Right kidney (tissue), 1 donor: ENCODE measurements around the gene PPP2R5D.

Source experiments
- DNase-seq: peaks from one replicate; pipeline ENCODE4 v3.0.0-alpha.2; 2016

PPP2R5D gene

DNA sequence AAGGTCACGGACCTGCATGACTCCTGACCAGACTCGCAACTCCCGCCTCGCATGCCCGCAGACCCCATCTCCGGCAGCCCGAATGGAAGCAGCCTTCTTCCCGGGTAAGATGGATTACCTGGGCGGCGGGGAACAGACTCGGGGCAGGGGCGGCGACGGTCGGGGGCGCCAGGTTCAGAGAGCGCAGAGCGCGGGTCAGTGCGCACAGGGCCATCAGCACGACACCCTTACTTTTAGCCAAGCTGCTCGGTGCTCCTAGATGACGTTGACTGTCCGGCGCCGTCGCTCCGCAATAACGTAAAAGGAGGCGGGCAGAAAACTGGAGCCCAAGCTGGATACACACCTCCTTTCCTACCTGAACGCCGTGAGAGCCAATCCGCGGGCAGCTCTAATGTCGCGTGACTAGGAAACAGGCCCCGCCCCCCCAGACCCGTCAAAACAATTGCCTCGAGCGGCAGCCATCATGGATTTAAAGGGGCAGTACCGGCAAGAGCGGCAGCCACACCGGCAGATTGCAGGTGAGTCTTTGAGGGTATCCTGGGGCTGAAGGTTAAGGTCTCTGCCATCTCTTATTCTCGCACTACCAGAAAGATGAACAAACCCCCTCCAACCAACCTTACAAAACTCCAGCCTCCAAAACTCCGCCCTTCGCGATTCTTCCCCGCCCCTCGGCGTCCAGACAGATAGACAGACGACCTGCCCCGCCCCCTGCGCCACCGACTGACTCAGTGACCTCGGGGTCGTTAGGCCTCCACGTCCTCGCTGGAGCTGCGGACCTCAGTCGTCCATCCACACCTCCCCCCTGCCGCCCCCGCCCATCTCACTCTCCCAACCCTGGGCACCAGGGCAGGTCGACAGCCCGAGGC is 75.0 kb downstream of the PPP2R5D start, which contains the start of the genes KLC4 and MRPL2:
Gene KLC4, plus strand, starts transcription at position 464 of the 866 bp plus-strand sequence. CDS start 1,705 bp downstream, outside the sequence.
Gene MRPL2, minus strand, starts transcription at position 267 of the 866 bp plus-strand sequence. Its CDS starts 53 bp downstream, at position 214.
- peak; percentile 94 for DNase-seq

DNA sequence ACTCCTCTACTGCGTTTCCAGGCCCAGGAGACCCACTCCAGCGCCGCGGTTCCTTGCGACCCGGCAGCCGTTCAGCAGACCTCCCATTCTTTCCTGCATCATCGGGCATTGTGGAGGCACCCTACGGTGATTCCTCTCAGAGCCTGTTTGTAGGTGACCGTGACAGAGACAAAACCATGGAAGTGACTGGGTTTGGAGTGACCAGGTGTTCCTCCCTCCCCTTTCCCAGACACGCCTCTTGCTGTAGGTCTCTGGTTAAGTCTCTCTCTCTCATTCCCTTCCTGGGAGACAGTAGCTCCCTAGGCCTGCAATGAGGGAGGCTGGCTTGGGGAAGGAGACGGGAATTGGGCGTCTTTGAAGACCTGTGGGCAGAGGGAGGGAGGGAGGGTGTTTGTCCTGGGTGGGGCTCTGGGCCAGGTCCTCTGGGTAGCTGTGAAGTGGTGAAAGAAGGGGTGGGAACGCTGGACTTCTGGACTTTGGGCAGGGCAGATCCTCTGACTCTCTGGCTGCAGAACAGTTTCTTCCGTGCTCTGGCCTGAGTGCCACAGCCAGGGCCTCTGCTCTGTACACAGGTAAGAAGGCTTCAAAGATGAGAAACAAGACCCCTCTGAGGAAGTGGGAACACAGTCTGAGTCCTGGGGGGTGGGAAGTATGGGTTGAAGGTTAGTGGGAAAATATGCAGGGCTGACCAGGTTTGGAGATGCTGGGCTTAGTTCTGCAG is 75.8 kb downstream of the PPP2R5D start:
- no peak for DNase-seq

DNA sequence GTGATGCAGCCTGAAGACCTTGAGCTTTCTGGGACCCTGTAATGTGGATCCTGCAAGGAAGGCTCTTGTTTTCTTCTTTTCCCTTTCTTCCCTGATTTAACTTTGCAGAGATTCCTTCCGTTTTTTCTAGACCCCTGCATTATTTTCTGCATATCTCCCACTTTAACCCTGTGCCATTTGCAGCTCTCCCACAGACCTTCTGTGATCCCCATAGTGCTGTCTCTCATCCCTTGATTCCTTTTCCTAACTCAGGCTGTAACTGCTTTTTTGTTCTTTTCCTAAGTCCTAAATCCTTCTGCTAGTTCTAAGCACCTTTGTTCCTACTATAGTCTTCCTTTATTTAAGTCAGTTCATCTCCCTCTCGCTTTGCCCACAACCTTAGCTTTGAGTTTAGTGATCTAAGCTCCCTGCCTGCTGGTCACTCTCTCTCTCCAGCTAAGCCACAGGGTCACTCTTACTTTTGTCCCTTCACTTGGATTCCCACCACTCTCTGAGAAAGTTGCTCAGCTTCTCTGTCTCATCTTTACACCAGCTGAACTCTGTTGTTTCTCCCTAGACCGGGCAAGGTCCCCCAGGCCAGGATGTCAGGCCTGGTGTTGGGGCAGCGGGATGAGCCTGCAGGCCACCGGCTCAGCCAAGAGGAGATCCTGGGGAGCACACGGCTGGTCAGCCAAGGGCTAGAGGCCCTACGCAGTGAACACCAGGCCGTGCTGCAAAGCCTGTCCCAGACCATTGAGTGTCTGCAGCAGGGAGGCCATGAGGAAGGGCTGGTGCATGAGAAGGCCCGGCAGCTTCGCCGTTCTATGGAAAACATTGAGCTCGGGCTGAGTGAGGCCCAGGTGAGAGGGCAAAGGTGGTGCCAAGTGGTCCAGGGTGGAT is 76.6 kb downstream of the PPP2R5D start:
- no peak for DNase-seq

DNA sequence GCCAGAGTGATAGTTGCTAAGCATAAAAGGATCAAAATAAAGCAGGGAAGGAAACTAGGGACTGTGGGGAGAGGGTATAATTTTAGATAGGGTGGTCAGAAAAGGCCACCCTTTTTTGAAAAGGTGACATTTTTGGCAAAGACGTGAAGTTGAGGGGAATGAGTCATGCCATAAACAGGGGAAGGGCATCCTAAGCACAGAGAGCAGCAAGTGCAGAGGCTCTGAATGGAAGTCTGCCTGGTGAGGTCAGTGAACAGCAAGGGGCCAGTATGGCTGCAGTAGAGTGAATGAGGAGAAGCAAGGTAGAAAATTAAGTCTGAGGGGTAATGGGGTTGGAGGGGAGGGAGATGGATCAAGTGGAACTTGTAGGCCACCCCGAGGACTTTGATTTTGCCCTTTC is 77.5 kb downstream of the PPP2R5D start:
- DNase-seq, result no peak
